GM18517 (cell line): ENCODE measurements around the gene RGMA.

ENCODE experiments used
- ATAC-seq: cut with Tn5 transposase; IDR thresholded peaks from one replicate; pipeline ENCODE4 v1.9.1; 2021; ENCODE audit warnings: mild to moderate bottlenecking, moderate library complexity; ENCODE audit not compliant: unreplicated experiment

RGMA gene

DNA sequence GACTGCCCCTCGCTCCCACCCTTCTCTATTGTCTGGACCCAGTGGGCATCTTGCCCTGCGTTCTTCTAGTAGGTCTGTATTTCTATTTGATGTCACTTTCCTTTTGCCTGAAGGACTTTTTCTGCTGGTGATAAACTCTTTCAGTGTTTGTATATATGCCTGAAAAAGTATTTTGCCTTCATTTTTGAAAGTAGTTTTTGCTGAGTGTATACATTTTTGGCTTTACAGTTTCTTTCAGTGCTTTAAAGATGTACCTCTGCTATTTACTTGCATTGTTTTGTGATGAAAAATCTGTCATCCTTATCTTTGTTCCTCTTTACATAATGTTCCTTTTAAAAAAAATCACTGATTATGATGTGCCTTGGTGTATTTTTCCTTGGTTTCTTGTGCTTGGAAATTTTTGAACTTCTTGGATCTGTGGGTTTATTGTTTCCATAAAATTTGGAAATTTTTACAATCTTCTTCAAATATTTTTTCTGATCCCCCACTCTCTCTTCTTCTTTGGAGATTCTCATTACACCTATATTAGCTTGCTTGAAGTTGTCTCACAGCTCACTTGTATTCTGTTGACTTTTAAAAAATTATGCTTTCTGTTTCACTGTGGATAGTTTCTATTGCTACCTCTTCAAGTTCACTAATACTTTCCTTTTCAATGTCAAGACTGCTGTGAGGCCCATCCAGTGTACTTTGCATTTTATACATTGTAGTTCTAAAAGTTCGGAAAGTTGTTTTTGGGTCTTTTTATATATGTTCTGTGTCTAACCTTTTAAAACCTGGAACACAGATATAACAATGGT is 67.8 kb downstream of the RGMA start:
- peak; percentile 92 for ATAC-seq

DNA sequence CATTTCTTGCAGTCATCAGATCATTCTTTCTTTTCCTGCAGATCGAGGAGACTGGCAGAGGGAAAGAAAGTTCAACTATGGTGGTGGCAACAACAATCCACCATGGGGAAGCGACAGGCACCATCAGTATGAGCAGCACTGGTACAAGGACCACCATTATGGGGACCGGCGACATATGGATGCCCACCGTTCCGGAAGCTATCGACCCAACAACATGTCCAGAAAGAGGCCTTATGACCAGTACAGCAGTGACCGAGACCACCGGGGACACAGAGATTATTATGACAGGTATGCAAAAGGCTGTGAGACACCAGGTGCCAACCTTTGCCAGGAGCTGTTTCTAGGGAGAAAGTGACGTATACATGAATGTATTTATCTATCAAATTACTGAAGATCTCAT is 69.0 kb downstream of the RGMA start:
- no peak for ATAC-seq

DNA sequence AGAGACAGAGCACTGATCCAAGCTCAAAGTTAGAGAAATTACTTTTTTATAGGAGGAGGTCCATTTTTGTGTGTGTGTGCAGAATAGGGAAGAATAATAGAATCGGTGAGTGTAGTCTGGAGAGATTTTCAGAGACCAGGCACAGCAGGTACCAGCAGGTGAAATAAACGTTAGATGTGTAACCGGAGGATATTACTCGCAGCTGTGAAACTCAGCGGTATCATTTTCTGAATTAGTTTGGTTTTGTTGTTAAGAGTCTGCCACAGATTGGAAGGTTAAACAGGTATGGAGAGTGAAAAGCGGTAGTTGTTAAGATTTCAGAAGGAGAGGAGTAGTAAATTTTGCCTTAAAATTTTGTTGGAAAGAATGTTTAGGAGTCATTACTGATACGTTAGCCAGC is 69.9 kb downstream of the RGMA start:
- no peak for ATAC-seq

DNA sequence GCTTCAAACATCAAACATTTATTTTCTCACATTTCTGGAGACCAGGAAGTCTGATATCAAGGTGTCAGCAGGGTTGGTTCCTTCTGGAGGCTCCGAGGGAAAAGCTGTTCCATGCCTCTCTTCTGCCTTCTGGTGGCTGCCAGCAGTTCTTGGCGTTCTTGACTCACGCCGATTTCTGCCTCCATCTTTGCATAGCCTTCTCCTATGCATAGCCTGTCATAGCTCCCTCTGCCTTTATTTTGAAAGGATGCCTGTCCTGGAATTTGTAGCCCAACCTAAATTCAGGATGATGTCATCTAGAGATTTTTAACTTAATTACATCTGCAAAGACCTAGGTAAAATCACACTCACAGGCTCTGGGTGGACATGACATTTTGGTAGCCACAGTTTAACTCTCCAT is 70.4 kb downstream of the RGMA start:
- ATAC-seq: no peak

DNA sequence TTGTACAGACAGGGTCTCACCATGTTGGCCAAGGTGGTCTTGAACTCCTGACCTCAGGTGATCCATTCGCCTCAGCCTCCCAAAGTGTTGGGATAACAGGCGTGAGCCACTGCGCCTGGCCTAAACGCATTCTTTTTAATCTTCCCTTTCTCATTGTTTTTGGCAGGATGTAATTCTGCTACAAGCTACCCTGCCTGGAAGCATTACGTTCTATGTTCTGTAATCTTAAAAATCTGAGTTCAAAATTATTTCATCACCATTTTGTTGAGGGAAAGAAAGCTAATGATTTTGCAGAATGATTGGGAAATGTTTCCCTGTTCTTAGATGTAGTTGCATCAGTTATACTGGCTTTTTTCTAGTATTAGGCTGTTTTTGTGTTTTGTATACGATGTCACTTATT is 71.5 kb downstream of the RGMA start:
- ATAC-seq: no peak

DNA sequence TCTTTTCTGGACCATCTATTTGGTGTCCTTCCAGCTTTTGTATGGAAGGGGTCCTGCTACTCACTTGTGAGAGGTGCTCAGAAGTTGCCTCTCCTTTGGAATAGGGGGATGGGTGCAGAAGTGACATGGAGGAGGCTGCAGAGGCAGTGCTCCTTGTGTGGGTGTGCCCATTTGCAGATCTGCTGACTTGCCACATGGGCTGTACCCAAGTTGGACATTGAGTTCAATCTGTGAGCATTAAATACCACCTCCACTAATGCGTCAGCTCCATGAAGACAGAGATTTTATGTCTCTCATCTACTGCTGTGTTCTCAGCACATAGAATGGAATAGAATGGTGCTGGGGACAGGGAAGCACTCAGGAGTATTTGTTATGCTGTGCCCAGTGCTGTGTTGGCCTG is 76.2 kb downstream of the RGMA start:
- no peak for ATAC-seq

DNA sequence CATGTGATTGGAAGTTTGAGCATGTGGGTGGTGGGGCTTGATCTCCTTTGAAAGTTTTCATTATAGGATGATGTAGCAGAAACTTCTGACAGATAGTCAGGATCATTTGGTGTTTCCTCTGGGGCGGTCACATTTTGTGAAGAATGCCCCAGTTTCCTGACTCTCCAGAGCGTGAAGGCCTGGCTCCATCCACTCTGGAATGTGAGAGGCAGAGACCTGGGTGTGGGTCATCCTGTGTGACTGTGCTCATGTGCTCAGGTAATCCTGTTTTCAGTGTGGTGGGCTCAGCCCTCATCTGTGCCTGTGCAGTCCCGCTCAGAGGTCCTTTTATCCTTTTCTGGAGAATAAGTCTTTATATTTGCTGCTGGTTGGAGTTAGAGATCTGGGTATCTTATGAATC is 81.0 kb downstream of the RGMA start:
- ATAC-seq: no peak

DNA sequence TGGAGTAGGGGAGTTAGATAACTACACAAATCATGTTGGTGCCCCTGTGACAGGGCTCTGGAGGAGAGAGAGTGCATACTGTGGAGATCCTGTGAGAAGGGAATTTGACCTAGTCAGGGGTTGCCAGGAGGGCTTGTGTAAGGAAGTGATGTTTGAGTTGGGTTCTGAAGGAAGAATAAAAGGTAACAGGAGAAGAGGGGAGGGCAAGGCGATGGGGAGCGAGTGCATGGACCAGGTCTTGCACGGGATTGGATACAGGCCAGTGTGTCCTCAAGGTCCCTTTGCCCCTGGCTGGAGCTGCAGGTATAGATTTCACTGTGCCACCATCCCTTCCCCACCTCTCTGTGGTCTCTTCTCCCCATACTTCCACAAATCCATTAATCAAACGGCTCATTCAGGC is 83.9 kb downstream of the RGMA start:
- no peak for ATAC-seq

DNA sequence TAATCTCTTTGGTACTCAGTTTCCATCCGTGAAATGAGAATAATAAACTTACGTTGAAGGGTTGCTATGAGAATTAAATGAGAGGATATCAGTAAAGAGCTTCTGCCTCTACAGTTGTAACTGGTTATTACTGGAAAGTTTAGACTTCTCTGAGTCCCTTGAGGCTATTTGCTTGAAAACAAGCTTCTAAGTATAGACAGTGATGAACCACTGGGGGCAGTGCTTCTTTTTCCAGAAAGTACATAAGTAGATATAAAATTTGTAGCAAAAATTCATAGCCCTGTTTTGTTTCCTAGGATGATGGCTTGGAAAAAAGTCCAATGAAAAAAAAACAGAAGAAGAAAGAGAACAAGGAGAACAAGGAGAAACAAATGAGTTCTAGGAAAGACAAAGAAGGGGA is 87.1 kb downstream of the RGMA start:
- no peak for ATAC-seq

DNA sequence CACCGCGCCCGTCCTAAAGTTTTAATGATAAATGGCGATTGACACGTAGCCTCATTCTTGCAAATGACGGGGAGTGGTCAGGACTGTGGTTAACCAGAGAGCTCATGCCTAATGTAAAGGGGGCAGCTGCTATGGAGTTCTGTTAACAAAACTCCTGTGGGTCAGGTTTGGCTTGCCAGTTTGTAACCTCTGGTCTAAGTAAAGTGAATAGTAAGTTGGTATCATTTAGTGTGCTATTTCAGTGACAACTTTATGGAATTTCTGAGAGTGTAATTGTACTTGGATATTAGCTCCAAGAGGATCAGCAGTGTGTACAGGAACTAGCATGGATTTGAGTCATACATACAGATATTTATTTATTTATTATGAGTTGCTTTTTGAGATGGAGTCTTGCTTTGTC is 87.9 kb downstream of the RGMA start:
- ATAC-seq: no peak

DNA sequence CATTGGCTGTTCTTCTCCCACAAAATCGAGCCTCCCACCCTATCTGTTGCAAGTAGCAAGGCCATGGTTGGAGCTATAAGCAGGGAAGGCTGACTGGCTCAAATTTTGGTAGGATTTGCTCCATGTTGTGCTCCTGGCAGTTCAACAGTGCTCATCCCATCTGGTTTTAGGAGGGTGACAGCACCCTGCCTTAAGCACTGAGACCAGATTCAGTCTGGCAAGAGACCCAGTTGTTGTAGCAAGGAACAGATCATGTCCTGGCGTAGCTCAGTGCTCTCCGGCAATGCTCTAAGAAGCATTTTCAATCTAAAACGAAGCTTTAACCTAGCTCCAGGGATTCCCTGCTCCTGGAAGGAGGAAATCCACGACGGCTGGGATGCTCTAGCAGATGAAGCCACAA is 91.2 kb downstream of the RGMA start:
- no peak for ATAC-seq

DNA sequence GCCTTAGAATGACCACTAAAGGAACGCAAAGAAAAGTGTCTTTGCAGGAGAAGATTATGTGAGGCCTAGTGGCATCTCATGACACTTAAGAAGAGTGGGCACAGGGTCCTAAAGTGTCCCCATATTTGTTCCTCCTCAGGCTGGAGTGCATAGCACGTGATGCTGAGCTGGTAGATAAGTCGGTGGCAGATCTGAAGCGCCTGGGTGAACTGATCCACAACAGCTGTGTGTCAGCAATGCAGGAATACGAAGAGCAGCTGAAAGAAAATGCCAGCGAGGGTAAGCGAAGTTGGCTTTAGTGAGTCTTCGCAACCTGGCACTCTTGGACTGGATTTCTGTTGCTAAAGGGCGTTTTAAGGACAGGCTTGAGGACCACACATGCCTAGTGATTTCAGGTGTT is 96.3 kb downstream of the RGMA start:
- no peak for ATAC-seq

DNA sequence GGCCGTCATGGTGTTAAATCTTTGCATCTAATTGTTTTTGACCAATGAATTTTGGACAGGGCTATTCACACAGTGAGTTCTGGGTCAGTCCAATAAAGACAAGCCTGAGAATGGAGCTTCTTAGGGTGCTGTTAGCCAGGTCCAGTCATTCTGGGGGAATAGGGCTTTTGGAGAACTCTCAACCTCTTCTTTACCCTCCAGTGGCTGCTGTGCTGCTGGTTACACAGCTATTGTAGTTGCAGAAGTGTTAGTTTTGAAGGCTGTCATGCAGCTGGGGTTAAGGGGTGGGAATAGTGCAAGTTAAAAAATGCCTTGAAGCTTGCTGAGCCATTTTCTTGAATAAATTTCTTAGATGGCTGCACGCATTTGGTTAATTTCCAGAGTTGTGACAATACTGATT is 99.0 kb downstream of the RGMA start:
- no peak for ATAC-seq

DNA sequence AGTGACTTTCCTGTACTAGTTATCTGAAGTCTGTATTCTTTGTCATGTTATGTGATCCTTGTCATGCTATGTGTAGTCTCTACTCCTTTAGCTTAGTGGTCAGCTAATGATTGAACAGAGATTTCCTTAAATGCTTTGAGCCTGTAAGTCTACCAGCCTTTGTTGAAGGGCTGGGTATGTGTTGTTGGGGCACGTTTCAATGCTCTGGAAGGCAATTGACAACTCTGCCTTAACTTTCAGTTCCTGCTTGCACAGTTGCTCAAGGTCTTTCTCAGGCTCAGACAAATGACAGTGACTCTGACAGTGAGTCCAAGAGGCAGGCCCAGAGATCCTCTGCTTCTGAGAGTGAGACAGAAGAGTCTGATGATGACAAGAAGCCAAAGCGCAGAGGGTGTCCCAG is 99.5 kb downstream of the RGMA start:
- ATAC-seq: peak; percentile 65
